Pons (tissue), 1 donor: ENCODE results near the gene C1orf210.
A peak's percentile ranks its signal among the peaks of the same experiment; 100 is the strongest.

Experiments used
- DNase-seq: peaks from one replicate; pipeline ENCODE4 v3.0.0-alpha.2; 2016; ENCODE audit warnings: low spot score

Gene C1orf210

GRCh38 chr1:43274125-43274803 is 11.1 kb downstream of the C1orf210 start:
- DNase-seq = no peak

- DNase-seq = no peak
These were observed 11.7 kb downstream of the C1orf210 start for GRCh38 chr1:43273708-43274107.

- no peak for DNase-seq
These were observed 12.5 kb downstream of the C1orf210 start for GRCh38 chr1:43272576-43273571.

GRCh38 chr1:43272161-43272560 is 13.2 kb downstream of the C1orf210 start:
- peak; percentile 90 for DNase-seq

GRCh38 chr1:43271186-43272118 is 13.9 kb downstream of the C1orf210 start:
- no peak for DNase-seq

- no peak for DNase-seq
These were observed 14.8 kb downstream of the C1orf210 start for GRCh38 chr1:43270421-43271095.

GRCh38 chr1:43269627-43270375 is 15.6 kb downstream of the C1orf210 start, which contains the start of gene TMEM125:
TMEM125 (plus strand) TSS chr1:43269983; CDS start chr1:43272723, 2,740 bp downstream.
- no peak for DNase-seq

- no peak for DNase-seq
These were observed 17.5 kb downstream of the C1orf210 start for GRCh38 chr1:43267818-43268425.

- DNase-seq = no peak
These were observed 18.0 kb downstream of the C1orf210 start for GRCh38 chr1:43267291-43267805.

- DNase-seq = no peak
These were observed 18.5 kb downstream of the C1orf210 start for GRCh38 chr1:43266881-43267280.

- DNase-seq = no peak
These were observed 19.9 kb downstream of the C1orf210 start for GRCh38 chr1:43265431-43265830.

GRCh38 chr1:43258370-43258769 is 27.0 kb downstream of the C1orf210 start:
- DNase-seq = no peak

GRCh38 chr1:43256675-43257570 is 28.5 kb downstream of the C1orf210 start:
- DNase-seq = no peak

- DNase-seq = no peak
These were observed 29.8 kb downstream of the C1orf210 start for GRCh38 chr1:43255438-43256210.

GRCh38 chr1:43253876-43254275 is 31.5 kb downstream of the C1orf210 start:
- no peak for DNase-seq

- no peak for DNase-seq
These were observed 32.2 kb downstream of the C1orf210 start for GRCh38 chr1:43253173-43253572.

GRCh38 chr1:43252225-43252624 is 33.2 kb downstream of the C1orf210 start:
- DNase-seq = no peak

GRCh38 chr1:43251024-43251423 is 34.4 kb downstream of the C1orf210 start:
- DNase-seq = no peak
